Measurements from ENCODE around the gene GHRH.

GHRH gene, protein sequence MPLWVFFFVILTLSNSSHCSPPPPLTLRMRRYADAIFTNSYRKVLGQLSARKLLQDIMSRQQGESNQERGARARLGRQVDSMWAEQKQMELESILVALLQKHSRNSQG

DNA sequence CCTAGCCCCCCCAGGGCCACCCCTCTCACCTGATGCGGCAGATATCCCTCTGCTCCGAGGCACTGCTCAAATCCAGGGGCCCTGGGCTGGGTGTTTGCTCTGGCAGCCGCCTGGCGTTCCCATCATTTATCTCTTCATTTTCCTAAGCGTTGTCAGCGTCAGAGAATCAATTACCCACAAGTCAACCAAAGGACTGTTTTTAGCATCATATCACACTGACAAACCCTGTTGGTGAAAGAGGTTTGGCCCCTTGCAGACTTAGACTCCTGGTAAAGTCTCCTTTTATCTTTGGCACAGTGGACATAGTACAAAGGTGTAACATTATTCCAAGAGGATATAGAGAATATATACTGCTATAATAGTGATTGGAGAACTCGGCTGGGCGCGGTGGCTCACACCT, at the start of gene GHRH:
Gene GHRH, minus strand, starts transcription at position 101 of the 400 bp plus-strand sequence. CDS start 4,925 bp downstream, outside the sequence.
- DNase-seq = no peak

DNA sequence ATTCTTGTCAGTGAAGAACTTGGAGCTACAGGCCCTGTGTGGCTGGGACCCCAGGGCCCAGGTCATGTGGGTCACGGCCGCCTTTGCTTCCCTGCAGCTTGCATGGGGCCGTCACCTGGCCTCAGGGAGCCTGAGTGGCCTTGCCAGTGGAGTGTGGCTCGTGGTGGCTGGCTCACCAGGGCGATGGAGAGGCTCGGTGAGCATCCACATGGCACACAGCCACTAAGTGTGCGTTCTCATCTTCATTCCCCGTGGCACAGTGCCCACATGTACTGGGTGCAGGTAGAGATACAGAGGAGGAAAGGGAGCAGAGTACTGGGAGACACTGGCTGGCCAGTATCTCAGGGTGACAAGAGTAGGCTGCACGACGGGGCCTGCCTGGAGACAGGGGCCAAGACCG, 49.3 kb upstream of the GHRH start:
- no peak for DNase-seq

DNA sequence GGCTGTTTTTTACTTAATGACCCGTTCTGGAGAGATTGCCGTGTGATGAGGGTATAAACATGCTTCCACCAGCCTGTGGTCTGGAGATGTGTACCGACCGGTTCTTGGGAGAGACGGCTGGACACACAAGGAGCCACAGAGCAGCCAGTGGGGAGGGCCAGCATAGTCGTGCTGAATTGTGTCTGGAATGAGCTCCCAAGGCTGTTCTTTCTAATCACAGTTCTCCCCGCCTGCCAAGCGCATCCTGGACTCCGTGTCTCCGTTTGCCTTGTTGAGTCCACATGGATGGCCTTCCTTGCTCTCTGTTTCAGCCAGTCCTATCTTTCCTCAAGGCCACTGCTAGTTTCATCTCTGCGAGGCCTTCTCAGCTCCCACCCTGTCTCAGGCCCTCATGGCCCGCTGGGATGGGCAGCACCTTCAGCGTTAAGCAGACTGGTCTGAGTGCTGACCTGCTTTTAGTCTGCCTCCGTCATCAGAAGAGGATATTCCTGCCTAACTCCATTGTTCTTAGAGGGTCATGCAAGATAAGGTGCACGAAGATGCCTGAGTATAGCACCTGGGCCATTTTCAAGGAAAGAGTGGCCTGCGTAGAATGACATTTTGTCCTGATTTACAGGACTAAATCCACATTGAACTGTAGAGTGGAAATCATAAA, 48.4 kb upstream of the GHRH start:
- DNase-seq = no peak

DNA sequence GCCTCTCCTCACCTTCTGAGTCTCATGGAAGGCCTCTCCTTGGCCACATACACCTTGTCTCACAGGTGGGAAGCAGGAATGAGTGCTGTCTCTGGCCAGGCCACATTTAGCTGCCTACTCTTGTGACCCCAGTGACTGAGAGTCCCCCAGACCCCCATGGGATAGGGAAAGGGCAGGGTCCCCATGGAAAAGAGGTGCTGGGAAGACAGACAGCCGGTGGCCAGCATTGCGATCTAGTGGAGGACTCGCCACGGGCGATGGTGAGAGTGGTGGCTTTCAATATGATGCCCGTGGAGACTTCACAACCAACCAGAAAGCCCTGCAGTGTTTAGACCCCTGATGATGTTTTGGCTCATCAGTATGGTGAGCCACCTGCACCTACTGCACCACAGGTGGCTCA, 47.7 kb upstream of the GHRH start:
- DNase-seq = no peak

DNA sequence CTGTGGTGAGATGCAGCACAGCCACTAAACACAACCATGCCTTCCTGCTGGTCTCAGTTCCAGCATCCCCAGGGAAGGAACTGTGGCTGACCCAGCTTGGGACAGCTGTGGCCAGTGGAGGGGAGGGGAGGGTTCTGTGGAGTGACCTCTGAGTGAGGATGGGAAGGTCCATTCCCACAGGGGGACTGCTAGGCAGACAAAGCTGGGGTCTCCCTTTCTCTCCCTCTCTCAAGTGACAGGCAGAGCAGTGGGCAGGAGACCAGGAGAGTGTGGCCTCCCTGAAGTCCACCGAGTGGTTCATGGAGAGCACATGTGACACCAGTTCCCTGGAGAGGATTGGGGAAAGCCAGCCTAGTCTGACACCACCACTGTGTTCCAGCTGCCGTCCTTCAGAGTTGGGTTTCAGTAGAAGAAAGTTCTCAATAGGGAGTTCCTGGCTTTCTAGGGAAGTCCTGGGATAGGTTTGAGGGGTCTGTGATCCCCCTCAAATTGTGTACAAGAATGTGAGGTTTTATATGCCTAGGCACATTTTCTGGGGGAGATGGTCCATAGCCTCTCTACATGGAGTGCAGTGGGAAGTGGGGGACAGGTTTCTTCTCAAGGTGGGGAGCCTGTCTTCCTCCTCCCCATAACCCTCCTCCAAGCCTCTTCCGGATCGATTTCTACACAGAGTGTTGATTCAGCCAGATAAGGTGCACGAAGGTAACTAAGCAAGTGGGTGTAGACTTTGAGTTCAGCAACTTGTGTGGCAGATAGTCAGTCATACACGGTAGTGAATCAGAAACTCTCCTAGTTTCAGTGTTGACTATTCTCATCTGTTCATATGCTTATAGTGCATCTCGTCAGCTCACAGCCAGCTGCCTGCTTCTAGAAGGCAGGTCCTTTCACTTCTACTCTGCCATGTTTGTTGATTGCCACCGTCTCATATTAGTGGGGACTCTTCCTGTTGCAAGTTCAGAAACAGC, 46.8 kb upstream of the GHRH start:
- DNase-seq = no peak

DNA sequence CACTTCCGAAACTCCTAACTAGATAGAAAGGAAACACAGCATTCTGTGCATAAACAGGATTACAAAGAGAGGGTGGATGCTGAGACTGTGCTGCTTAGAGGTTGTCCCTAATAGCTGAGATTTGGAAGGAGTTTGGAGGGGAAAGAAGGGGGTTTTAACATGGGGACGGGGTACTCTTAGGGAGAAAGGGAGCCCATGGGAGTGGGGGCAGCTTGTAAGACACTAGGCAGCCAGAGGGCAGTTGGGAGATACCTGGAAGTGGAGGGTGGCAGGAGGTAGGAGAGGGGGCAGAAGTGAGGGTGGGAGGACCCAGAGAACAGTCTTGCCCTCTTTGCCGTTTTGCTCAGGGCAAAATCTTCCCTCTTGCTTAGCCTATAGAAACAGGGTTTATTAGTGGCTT, 44.2 kb upstream of the GHRH start:
- DNase-seq = no peak

DNA sequence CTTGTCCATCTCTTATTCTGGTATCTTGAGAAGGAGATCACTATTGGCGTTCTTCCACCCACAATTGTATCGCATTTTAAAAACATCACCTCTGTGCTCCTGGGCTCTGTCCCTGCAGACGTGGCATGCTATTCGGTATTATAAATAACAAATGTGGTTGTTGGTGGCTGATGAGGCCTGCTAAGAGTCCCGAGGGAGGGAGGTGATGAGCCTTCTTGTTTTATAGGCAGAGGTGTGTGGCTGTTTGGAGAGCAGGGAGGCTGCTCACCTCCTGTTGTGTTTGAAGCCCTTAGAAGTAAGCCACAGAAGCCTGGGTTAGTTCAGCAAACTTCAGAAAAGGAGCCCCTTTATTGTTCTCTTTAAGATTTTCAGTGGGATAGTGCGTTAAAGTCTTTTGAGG, 43.5 kb upstream of the GHRH start:
- no peak for DNase-seq

DNA sequence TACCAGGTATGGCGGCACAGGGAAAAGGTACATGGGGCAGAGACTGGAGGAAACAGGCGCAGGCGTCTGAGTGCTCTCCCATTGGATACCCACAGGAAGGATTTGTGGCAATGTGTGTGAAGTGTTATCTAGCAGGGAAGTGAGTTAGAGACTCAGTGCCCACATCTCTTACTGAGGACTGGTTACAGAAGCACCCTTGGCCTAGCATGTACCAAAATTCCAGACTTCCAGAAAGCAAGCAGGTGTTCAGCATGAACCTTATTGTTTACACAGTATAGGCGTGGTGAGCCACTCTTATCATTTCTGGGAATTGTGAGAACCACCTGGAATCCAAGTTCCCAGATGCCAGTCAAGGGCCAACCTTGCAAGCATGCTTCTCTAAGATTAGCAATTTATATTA, 42.0 kb upstream of the GHRH start:
- no peak for DNase-seq

DNA sequence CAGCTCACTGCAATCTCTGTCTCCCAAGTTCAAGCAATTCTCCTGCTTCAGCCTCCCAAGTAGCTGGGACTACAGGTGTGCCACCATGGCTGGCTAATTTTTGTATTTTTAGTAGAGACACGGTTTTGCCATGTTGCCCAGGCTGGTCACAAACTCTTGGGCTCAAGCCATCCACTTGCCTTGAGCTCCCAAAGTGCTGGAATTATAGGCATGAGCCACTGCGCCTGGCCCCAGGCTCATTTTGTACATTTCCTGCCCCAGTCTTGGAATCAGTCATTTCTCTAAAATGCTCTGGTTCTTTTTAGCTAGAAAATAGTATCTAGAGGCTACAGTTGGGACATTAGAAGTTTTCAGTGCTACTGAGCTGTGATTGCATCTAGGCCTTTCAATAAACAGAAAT, 41.4 kb upstream of the GHRH start:
- DNase-seq = no peak

DNA sequence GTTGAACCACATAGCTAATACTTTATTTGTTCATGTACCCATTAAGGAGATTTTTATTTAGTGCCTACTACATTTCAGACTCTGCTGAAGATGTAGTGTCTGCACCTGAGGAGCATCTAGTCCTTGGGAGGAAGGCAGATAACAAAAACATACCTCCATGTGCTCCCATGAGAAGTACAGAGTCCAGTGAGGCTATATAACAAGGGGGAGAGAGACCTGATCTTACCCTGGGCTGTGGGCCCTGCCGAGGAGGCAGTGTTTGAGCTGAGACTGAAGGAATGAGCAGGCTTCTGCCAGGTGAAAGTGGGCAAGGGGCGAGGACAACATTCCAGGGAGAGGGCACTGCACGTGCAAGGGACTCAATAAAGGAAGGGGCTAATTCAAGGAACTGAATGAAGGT, 39.9 kb upstream of the GHRH start:
- DNase-seq = no peak

DNA sequence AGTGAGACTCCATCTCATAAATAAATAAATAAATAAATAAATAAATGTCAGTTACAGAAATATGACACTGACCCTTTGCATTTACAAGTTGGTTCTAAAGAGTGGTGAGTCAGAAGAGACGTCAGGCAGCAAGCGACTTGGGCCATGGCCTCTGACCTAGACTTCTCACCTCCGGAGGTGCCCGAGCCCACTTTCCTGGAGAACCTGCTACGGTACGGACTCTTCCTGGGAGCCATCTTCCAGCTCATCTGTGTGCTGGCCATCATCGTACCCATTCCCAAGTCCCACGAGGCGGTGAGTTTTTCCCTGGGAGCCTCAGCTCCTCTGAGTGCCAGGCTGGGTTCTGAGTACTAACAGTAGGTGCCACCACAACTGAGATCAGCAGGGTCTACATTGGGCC, 39.5 kb upstream of the GHRH start:
- no peak for DNase-seq

DNA sequence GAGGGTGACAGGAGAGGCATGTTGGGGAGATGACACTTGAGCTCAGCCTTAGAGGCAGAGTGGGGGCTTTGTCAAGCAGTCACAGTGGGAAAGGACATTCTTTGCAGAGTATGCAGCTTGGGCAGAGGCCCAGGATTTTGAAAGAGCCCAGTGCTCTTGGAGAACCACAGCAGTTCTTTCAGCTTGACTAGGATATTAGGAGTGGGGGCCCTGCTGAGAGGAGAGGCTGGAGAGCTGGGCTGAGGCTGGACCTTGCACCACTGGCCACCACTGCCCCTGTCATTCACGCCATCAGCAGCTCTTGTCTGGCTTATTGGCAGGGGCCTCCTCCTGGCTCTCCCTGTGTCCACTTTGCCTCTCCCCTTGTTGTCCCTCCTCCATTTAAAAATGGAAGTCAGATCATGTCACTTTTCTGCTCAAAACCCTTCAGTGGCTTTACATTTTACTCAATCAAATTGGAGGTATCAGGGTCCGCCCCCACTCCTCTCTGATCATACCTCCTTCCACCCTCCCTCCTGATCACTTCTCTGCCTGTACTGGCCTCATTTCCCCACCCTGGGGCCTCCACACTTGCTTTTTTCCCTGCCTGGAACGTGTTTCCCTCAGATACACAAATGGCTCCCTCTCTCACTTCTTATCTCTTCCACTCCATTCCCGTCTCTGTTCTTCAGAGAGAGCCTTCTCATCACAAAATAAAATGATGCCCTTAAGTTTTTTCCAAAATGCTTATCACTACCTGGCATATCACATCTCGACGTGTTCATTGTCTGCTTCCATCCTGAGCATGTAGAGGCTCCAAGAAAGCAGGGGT, 38.3 kb upstream of the GHRH start:
- no peak for DNase-seq

DNA sequence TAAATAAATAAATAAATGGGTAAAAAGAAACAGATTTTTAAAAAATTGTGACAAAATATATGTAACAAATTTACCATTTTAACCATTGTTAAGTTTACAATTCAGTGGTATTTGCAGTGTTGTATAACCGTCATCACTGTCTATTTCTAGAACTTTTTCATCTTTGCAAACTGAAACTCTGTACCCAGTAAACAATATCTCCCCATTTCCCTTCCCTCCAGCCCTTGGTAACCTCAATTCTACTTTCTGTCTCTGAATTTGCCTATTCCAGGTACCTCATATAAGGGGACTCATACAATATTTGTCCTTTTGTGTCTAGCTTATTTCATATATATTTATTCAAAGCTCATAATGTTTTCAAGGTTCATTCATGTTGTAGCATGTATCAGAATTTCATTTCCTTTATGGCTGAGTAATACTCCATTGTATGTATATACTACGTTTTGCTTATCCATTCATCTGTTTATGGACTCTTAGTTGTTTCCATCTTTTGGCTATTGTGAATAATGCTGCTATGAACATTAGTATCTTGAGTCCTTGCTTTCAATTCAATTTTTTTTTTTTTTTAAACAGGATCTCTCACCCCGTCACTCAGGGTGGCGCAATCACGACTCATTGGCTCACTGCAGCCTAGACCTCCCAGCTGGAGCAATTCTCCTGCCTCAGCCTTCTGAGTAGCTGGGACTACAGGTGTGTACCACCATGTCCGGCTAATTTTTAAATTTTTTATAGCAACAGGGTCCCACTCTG, 36.8 kb upstream of the GHRH start:
- no peak for DNase-seq

DNA sequence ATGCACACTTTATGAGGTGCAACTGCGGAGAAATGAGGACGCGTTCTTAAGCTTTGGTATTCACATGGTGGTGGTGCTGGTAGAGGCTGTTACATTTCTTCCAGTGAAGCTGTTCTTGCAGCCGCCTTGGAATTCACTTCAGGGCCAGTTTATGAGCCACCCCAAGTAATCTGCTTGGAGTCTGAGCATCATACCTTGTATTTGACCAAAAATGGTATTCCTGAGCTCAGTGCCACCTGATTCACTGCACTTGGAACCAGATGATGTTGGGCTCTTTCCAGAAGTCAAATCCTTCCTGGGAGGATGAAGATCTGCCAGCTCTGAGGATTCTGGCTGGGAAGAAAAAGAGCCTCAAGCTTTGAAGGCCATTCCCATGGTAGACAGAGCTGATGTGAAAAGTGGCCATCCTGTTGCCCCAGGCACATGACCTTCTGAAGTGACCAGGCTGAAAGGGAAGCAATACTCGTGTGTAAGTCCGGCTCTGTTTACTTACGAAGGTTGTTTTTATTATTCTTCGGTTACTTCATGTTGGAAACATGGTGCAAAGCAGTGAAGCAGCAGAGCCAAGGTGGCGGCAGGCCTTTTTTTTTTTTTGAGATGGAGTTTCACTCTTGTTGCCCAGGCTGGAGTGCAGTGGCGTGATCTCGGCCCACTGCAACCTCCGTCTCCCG, 35.6 kb upstream of the GHRH start:
- DNase-seq = no peak

DNA sequence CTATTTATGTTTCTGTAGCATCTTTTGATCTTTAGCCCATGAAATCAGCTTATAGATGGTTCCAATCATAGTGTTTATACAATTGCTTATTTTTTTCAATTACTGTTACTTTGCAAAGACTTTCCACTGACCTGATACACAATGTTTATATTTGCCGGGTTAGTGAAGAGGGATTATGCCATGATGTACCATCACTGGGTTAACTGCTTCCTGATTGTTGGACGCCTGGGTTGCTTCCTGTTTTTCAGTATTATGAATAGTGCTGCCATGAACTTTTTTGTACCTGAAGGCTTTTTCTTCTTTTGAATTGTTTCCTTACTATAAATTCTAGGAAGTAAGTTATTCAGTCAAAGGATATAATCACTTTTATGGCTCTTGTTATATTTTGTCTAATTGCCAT, 34.8 kb upstream of the GHRH start:
- DNase-seq = no peak

DNA sequence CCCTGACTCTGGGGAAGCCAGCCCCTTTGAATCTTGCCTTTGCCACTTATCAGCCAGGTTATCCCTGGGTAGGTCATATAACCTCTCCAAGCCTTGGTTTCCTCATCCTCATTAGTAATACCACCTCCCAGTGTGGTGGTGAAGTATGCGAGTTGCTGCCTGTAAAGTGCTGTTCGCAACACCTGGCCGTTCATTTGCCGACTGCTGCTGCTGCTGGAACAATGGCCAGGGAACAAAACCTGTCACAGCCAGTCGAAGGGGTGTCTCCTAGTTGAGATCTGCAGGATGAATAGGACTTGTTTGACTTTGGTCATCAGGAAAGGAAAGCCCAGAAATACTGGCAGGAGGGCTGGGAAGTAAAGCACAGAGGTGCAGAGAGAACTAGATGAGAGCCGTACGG, 34.0 kb upstream of the GHRH start:
- no peak for DNase-seq

DNA sequence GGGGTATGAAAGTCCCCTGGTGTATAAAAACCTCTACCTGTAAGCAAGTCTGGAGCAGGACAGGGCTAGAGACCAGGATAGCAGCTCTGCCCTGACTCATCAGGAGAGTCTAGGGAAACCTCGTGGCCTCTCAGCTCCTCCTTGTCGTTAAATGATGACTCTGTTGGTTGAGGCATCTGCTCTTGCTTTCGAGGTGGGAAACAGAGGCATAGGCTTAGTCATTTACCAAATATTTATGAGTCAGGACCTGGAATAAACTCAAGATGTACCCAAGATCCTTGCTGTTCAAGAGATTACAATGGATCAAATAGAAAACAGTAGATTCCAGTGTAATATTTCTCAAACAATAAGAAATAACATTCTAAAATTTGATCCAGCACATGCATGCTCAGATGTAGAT, 33.4 kb upstream of the GHRH start:
- DNase-seq = peak; percentile 98

DNA sequence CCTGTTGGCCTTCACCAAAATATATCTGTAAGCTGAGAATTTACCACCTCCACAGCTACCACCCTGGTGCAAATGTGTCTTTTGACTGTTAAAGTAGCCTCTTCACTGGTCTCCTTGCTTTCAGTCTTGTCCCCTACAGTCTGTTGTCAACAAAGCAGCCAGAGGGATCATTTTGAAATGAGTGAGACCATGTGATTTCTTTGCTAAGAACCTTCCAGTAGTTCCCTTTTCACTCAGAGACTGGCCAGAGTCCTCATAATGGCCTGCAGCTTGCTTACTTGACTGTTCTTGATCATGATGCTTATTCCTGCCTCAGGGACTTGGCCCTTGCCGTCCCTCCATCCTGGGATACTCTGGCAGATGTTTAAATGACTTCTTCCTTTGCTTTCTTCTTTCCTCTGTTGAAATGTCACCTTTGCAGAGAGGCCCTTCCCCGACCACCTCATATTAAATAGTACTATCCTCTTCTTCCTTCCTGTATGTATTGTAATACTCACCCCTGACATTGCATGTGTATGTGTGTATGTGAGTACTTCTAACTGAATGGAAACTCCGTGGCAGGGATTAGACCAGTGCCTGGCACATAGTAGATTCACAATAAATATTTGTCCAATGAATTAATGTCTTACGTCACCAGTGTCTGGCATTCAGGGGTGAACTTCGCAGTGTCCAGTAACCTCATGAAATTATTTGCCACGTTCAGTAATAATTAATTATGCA, 32.8 kb upstream of the GHRH start:
- DNase-seq = no peak

DNA sequence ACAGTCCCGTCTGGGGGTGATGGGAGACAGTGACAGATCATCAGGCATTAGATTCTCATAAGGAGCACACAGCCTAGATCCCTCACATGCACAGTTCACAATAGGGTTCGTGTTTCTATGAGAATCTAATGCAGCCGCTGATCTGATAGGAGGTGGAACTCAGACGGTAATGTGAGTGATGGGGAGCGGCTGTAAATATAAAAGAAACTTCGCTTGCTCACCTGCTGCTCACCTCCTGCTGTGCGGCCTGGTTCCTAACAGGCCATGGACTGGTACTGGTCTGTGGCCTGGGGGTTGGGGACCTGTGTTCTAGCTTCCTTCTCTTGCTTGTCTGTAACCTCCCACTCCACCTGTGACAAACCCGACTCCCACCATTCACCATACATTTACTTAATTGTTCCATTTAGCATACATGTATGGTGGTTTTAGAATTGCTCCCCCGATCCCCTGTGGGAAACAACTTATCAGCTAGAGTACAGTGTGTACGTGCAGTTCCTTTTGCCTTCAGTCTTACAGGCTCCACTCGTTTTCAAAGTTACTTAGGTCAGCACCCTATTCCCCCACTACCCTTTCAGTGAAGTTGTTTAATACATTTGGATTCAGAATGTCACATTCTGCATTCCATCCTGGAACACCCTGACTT, 31.8 kb upstream of the GHRH start:
- no peak for DNase-seq

DNA sequence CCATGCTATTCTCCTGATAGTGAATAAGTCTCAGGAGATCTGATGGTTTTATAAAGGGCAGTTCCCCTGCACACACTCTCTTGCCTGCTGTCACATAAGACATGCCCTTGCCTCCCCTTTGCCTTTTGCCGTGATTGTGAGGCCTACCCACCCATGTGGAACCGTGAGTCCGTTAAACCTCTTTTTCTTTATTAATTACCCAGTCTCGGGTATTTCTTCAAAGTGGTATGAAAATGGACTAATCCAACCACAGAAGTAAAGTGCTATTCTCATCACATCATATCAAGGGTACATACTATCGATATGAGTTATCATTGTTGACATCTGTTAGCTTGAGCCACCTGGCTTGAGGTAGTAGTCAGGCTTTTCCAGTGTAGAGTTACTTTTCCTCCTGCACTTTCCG, 30.1 kb upstream of the GHRH start:
- DNase-seq = no peak

Data from SW 1271 (cell line).